22Rv1 (cell line): ENCODE results near the gene MSI2.

Experiments
- CTCF ChIP-seq: fragments of 450-650 bp; IDR thresholded peaks from 2 replicates; pipeline ENCODE4 v1.5.1; 2017; ENCODE audit warnings: mild to moderate bottlenecking
- ZFX ChIP-seq: fragments of 450-650 bp; IDR thresholded peaks from 2 replicates; pipeline ENCODE4 v1.6.1; 2017; ENCODE audit warnings: antibody characterized with exemption, borderline replicate concordance

DNA sequence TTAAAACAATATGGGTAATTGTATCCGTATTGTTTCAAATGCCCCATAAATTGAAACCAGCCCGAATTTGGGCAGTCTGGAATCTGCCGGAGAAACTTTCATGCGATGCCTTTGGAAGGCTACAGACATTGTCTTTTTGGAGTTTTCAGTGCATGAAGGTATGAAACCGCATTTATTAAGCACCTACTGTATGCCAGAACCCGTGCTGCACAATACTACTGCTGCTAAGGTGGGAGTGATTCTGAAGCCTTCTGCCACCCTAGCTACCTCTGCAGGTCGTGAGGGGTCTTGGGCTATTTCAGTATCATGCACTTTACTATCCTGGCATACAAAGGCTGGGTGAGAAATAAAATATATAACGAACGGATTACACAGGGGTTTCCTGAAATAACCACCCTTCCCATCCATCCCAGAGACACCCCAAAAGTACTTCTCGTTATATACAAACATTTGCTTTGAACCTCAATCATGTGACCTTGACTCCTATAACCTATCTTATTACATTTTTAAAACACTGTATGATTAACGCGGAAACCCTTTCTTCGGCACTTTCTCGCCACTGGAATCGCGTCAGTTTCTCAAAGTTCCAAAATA, 1.0 kb upstream of the MSI2 start:
- TF ChIP-seq CTCF, result no peak
- no peak for TF ChIP-seq ZFX
